Activated naive CD4-positive, alpha-beta T cell treated with anti-CD3 and anti-CD28 coated beads, Interleukin-2, amount 10 ng/mL, durations not matched to agents 7 days and 5 days (primary cell): Measurements from ENCODE around the gene BRF1.
"Not testable (repeated sequence)": the region's sequence is repeated elsewhere in the genome, so short reads cannot be mapped to it uniquely, and the experiment has no call there.

ENCODE experiments used
- CTCF ChIA-PET: fragments of 350-600 bp; sonication (Branson Sonifier 250); formaldehyde crosslinking; loops from one replicate; lab custom pipeline; 2021; ENCODE audit warnings: antibody characterized with exemption; lab: Charles Lee
- DNase-seq: peaks from one replicate; pipeline ENCODE4 v3.0.0-alpha.2; 2020
- H3K27ac Mint-ChIP-seq: one replicate; pipeline ENCODE4 v1.8.0; 2021; ENCODE audit warnings: mild to moderate bottlenecking, moderate library complexity, mixed read lengths
- H3K27me3 Mint-ChIP-seq: one replicate; pipeline ENCODE4 v1.8.0; 2021; ENCODE audit warnings: mild to moderate bottlenecking, mixed read lengths
- H3K36me3 Mint-ChIP-seq: one replicate; pipeline ENCODE4 v1.8.0; 2021; ENCODE audit warnings: mixed read lengths
- H3K4me1 Mint-ChIP-seq: one replicate; pipeline ENCODE4 v1.8.0; 2021; ENCODE audit warnings: mixed read lengths
- H3K4me3 Mint-ChIP-seq: one replicate; pipeline ENCODE4 v1.8.0; 2021; ENCODE audit warnings: mild to moderate bottlenecking, moderate library complexity, mixed read lengths
- H3K9me3 Mint-ChIP-seq: one replicate; pipeline ENCODE4 v1.8.0; 2021; ENCODE audit warnings: mixed read lengths

BRF1 gene

GRCh38 chr14:105336477-105337287, 35.9 kb upstream of the BRF1 start:
- Mint-ChIP-seq H3K4me3 (no peak overlapping the region), H3K4me1 (peaks cover 8% of the 10 kb centered on the region), H3K9me3 (no peaks in the 10 kb centered on the region), H3K27me3 (no peaks in the 10 kb centered on the region), H3K36me3 (no peaks in the 10 kb centered on the region), H3K27ac (no peak overlapping the region)
- no peak for DNase-seq
- CTCF ChIA-PET = no interaction called here

DNA sequence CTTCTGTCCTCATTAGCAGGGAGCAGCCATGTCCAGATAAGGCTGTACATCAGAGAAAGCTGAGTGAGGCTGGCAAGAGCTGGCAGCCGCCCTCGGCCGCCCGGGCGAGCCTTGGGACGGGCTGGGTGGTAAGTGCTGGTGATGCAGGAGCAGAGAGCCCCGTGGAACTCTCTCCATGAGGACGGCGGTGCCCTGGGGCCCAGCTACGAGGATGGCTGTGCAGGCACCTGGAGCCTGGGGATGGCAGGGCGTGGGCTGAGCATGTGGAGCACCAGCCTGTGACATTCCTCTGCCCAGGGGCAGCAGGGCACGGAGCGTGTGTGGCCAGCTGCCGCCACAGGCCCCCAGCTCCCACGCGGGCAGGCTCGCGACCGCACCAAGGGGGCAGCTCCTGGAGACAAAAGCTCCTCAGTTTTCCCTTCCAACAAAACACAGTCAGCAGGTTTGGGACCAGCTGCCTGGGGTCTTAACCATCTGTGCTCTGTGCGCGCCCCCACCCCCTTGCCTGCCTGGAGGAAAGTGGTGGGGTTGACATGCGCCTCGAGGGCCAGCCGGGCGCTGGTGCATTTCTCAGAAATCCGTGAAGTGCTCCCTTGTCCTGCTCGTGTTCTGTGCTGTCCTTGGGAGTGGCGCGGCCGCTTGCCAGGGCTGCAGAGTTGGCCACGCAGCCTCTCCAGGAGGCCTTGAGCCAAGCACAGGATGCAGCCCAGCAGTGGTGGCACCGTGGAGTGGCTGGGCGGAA, 35.1 kb upstream of the BRF1 start:
- Mint-ChIP-seq H3K4me1 (peaks cover 14% of the 10 kb centered on the region), H3K36me3 (no peaks in the 10 kb centered on the region), H3K4me3 (no peak overlapping the region), H3K27ac (no peak overlapping the region), H3K27me3 (no peaks in the 10 kb centered on the region), H3K9me3 (no peaks in the 10 kb centered on the region)
- DNase-seq = no peak
- CTCF ChIA-PET = no interaction called here

DNA sequence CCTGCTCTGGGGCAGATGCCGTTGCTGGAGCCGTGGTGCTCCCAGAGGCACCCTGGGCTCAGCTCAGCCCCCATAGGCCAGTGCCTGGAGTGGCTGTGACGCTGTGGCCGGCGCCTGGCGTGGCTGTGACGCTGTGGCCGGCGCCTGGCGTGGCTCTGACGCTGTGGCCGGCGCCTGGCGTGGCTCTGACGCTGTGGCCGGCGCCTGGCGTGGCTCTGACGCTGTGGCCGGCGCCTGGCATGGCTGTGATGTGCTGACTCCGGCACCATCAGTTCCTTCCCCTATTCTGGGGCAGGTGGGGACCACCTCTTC, 34.4 kb upstream of the BRF1 start:
- H3K4me3 Mint-ChIP-seq, CTCF ChIA-PET, H3K27me3 Mint-ChIP-seq, H3K9me3 Mint-ChIP-seq, DNase-seq, H3K36me3 Mint-ChIP-seq, H3K27ac Mint-ChIP-seq: not testable (repeated sequence)
- H3K4me1 Mint-ChIP-seq = peaks cover 21% of the 10 kb centered on the region

DNA sequence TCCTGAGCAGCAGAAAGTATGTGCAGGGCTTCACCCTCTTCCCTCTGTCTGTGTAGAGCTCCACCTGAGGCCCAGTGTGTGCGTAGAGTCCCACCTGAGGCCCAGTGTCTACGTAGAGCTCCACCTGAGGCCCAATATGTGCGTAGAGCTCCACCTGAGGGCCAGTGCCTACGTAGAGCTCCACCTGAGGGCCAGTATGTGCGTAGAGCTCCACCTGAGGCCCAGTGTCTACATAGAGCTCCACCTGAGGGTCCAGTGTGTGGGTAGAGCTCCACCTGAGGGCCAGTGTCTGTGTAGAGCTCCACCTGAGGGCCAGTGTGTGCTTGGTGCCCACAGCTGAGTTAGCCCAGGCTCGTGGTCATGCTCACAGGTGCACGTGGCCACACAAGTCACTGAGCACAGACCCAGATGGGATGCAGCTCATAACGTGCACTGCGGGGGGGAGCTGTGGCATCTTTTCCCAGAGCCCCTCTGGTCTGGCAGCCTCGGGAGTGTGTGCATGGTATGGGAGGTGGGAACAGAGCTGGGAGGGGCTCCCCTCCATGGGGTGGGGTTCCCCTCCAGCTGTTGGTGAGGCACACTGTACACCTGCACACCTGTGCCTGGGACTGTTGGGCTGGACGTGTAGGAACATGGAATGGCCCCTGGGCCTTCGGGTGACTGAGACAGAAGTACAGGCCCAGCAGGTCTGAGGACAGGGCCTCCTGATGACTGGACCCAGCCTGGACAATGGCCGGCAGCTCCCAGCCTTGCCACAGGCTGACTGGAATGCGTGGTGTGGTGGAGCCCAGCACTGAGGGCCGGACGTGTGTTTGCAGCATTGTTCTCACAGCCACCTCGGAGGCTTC, 33.8 kb upstream of the BRF1 start:
- Mint-ChIP-seq H3K27me3 (no peaks in the 10 kb centered on the region), H3K4me1 (peaks cover 21% of the 10 kb centered on the region), H3K36me3 (no peaks in the 10 kb centered on the region), H3K27ac (no peak overlapping the region), H3K4me3 (no peak overlapping the region), H3K9me3 (no peaks in the 10 kb centered on the region)
- no peak for DNase-seq
- CTCF ChIA-PET = interaction anchor here (0.9 to 1.1 kb wide), 4 partner anchors 12 to 133 kb away, joined by 3 to 4 read pairs (median 3); no protein-coding TSS in a partner anchor

DNA sequence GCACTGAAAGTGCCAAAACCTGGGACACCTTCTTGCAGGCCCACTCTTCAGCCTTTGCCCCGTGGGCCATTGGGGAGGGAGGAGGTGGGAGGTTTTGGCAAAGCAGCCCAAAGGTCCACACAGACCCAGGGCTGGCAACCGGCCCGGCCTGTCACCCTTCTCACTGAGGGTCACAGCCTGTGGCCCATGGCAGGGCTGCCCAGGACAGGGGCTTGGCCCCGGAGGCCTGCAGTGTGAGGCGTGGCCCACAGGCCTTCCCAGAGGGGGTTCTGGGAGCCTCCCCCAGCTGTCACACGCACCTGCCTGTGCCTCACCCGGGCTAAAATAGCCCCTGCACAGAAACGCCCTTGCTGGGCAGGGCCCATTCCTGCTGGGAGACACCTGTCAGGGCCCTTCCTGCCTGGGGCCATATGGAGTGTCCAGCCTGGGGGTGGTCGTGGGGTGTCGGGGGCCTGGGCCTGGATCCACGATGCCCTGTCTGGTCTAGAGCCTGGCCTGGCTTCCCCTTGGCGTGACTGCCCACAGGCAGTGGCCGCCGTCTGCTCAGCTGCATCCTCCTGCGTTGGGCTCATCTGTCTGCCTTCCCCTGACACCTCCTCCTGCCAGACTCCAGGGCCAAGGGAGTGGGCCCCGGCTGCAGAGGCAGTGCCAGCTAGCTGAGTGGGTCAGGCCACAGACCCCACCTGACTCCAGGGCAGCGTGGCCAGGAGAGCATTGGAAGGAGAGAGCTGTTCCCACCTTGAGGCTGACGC, 33.0 kb upstream of the BRF1 start:
- Mint-ChIP-seq H3K27me3 (no peaks in the 10 kb centered on the region), H3K27ac (no peak overlapping the region), H3K9me3 (no peaks in the 10 kb centered on the region), H3K4me1 (peaks cover 25% of the 10 kb centered on the region), H3K4me3 (no peak overlapping the region), H3K36me3 (no peaks in the 10 kb centered on the region)
- CTCF ChIA-PET = interaction anchor here (0.9 to 1.2 kb wide), 5 partner anchors 12 to 132 kb away, joined by 3 to 4 read pairs (median 3); no protein-coding TSS in a partner anchor
- DNase-seq = no peak

DNA sequence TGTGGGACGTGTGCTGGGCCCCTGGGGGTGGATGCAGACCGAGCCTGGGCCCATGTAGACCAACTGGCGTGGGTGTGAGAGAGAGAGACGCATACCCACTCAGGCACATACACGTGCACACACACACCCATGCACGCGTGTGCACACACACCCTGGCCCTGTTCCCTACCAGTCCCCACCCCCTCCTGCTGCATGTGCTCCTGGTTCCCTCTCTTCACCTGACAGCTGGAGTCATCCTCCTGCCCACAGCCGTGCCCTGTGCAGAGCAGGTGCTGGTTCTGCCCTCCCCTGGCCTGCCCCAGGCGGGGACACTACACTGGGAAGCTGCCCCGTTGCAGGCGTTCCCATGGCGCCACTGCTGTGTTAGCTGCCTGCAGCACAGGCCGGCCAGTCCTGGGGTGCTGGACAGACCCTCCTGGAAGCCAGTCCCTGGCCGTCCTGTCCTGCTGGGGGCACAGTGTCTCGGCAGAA, 32.3 kb upstream of the BRF1 start:
- DNase-seq = no peak
- H3K4me3 Mint-ChIP-seq = no peak overlapping the region
- H3K9me3 Mint-ChIP-seq = no peaks in the 10 kb centered on the region
- H3K4me1 Mint-ChIP-seq = peaks cover 27% of the 10 kb centered on the region
- CTCF ChIA-PET = interaction anchor here (1.2 kb wide), 1 partner anchor 11 kb away, joined by 3 read pairs; no protein-coding TSS in a partner anchor
- H3K36me3 Mint-ChIP-seq = no peaks in the 10 kb centered on the region
- no peak overlapping the region for H3K27ac Mint-ChIP-seq
- no peaks in the 10 kb centered on the region for H3K27me3 Mint-ChIP-seq

GRCh38 chr14:105332350-105332874, 31.6 kb upstream of the BRF1 start:
- H3K4me1 Mint-ChIP-seq = peaks cover 27% of the 10 kb centered on the region
- H3K27ac Mint-ChIP-seq = no peak overlapping the region
- CTCF ChIA-PET = interaction anchor here (1.2 kb wide), 1 partner anchor 10 kb away, joined by 3 read pairs; no protein-coding TSS in a partner anchor
- no peaks in the 10 kb centered on the region for H3K9me3 Mint-ChIP-seq
- no peak overlapping the region for H3K4me3 Mint-ChIP-seq
- no peaks in the 10 kb centered on the region for H3K27me3 Mint-ChIP-seq
- no peak for DNase-seq
- no peaks in the 10 kb centered on the region for H3K36me3 Mint-ChIP-seq

- H3K4me1 Mint-ChIP-seq = peaks cover 27% of the 10 kb centered on the region
- H3K27ac Mint-ChIP-seq = no peak overlapping the region
- H3K4me3 Mint-ChIP-seq = no peak overlapping the region
- DNase-seq = no peak
- CTCF ChIA-PET = no interaction called here
- no peaks in the 10 kb centered on the region for H3K9me3 Mint-ChIP-seq
- no peaks in the 10 kb centered on the region for H3K36me3 Mint-ChIP-seq
- no peaks in the 10 kb centered on the region for H3K27me3 Mint-ChIP-seq
Observed at GRCh38 chr14:105331575-105332349, 31.0 kb upstream of the BRF1 start.

GRCh38 chr14:105330491-105330895, 29.7 kb upstream of the BRF1 start:
- CTCF ChIA-PET = no interaction called here
- no peak overlapping the region for H3K4me3 Mint-ChIP-seq
- peaks cover 27% of the 10 kb centered on the region for H3K4me1 Mint-ChIP-seq
- no peak overlapping the region for H3K27ac Mint-ChIP-seq
- no peak for DNase-seq
- no peaks in the 10 kb centered on the region for H3K9me3 Mint-ChIP-seq
- H3K27me3 Mint-ChIP-seq = no peaks in the 10 kb centered on the region
- H3K36me3 Mint-ChIP-seq = no peaks in the 10 kb centered on the region

DNA sequence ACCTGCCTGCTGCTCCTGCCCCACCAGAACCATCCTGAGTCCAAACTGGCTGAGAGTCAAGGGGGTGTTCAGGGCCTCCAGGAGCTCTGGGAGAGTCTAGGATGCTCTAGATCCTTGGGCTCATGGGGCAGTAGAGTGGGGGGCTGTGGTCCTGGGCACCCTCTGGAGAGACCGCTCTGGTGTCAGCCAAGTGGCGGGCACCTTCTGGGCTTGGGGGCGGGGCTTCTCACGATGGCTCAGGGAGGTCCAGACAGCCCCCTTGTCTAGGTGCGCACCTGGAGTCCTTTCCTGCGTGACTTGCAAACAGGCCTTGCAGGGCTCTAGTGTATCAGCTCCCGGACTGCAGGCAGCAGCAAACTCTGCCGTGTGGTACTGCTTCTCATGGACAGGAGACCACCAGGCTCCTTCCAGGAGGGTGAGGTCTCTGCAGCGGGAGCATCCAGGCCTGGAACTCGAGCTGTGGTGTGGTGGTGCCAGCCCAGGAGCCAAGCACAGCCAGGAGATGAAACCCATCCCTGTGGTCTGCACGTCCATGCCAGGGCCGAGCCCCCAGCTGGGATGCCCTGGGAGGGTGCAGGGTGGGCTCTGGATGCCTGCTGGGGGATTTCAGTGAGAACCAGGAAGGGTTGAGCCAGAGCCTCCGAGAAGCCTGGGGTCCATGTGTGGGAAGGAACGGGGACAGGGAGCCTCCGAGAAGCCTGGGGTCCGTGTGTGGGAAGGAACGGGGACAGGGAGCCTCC, 28.8 kb upstream of the BRF1 start:
- Mint-ChIP-seq H3K4me1 (peaks cover 27% of the 10 kb centered on the region), H3K27ac (no peak overlapping the region), H3K4me3 (no peak overlapping the region), H3K9me3 (no peaks in the 10 kb centered on the region), H3K36me3 (no peaks in the 10 kb centered on the region), H3K27me3 (no peaks in the 10 kb centered on the region)
- CTCF ChIA-PET = no interaction called here
- no peak for DNase-seq

DNA sequence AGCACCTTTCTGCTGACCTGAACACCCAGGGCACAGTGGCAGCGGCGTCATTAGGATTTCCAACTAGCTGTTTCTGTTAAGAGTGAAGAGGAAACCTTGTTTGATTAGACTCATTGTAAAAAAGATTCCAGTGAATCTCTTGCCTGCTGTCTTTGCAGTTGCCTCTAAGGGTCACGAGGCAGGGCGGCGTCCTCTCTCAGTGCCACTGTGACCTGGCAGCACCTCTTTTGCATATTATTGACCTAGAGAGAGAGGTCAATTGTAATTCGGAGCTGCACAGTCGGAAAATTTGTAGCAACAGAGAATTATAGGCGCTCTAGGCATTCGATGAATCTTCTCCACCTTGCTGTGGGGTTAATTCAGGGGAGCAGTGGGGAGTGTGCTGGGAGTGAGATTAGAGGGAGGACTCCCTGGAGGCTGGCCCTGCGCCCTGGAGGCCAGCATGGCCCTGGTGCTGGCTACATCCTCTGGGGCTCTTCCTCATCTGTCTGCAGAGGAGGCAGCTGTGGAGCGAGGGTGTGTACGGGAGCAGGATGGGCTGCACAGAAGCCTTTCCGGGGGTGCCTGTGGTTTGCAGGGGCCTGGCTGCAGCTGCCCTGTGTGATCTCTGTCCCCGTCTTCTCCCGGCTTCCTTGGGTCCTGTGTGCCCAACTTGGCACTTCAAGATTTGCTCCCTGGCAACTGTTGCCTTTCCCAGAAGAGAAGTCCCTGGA, 28.0 kb upstream of the BRF1 start:
- H3K9me3 Mint-ChIP-seq = no peaks in the 10 kb centered on the region
- no peak for DNase-seq
- CTCF ChIA-PET = no interaction called here
- no peak overlapping the region for H3K4me3 Mint-ChIP-seq
- no peaks in the 10 kb centered on the region for H3K27me3 Mint-ChIP-seq
- no peak overlapping the region for H3K27ac Mint-ChIP-seq
- peaks cover 27% of the 10 kb centered on the region for H3K4me1 Mint-ChIP-seq
- no peaks in the 10 kb centered on the region for H3K36me3 Mint-ChIP-seq
